PFSK-1 (cell line): ENCODE measurements around the gene KLK14.

Experiments used
- FOXP2 ChIP-seq: optimal IDR thresholded peaks from 2 replicates; pipeline ENCODE3; 2011; ENCODE audit warnings: borderline replicate concordance, control low read depth, inconsistent platforms; ENCODE audit not compliant: insufficient read depth; ENCODE audit errors: extremely low read length, extremely low read depth
- POLR2AphosphoS5 ChIP-seq: IDR thresholded peaks from 2 replicates; pipeline ENCODE4 v1.6.1; 2012; ENCODE audit warnings: low read depth, mild to moderate bottlenecking, control low read depth, low read length, moderate library complexity
- REST ChIP-seq, 2 experiments: IDR thresholded peaks; 2 replicates each; pipeline versions ENCODE4 v1.6.1 to v1.8.0; 2011 to 2012; ENCODE audit warnings: low read depth in 2 of 2, low read length in 2 of 2, control low read depth in 1 of 2, inconsistent platforms in 1 of 2, mild to moderate bottlenecking in 1 of 2, moderate library complexity in 1 of 2; ENCODE audit not compliant: insufficient read depth in 1 of 2
- SIN3A ChIP-seq: IDR thresholded peaks from 2 replicates; pipeline ENCODE4 v1.6.1; 2012; ENCODE audit warnings: mild to moderate bottlenecking, low read length, moderate library complexity, borderline replicate concordance; ENCODE audit not compliant: insufficient read depth
- TAF1 ChIP-seq: IDR thresholded peaks from 2 replicates; pipeline ENCODE4 v1.6.1; 2012; ENCODE audit warnings: low read length, control low read depth, borderline replicate concordance; ENCODE audit not compliant: insufficient read depth

Gene KLK14

GRCh38 chr19:51123802-51124201, 41.1 kb upstream of the KLK14 start:
- TF ChIP-seq TAF1, result no peak
- TF ChIP-seq FOXP2, result no peak
- TF ChIP-seq POLR2AphosphoS5, result no peak
- no peak for TF ChIP-seq REST (IDR thresholded peaks at IDR 0.05; ENCODE audit: insufficient read depth in 1 of 2, low read depth in 2 of 2, low read length in 2 of 2)
- no peak for TF ChIP-seq SIN3A

- TF ChIP-seq SIN3A, result no peak
- no peak for TF ChIP-seq TAF1
- no peak for TF ChIP-seq FOXP2
- TF ChIP-seq REST (IDR thresholded peaks at IDR 0.05; ENCODE audit: insufficient read depth in 1 of 2, low read depth in 2 of 2, low read length in 2 of 2), result no peak
- TF ChIP-seq POLR2AphosphoS5, result no peak
These were observed 40.7 kb upstream of the KLK14 start for GRCh38 chr19:51123381-51123800.

GRCh38 chr19:51122112-51122981, 39.7 kb upstream of the KLK14 start:
- TF ChIP-seq POLR2AphosphoS5 (no peak), REST (IDR thresholded peaks at IDR 0.05; ENCODE audit: insufficient read depth in 1 of 2, low read depth in 2 of 2, low read length in 2 of 2) (no peak), TAF1 (no peak), FOXP2 (no peak), SIN3A (no peak)

GRCh38 chr19:51121257-51121656, 38.6 kb upstream of the KLK14 start:
- no peak for TF ChIP-seq TAF1
- no peak for TF ChIP-seq FOXP2
- no peak for TF ChIP-seq POLR2AphosphoS5
- TF ChIP-seq REST (IDR thresholded peaks at IDR 0.05; ENCODE audit: insufficient read depth in 1 of 2, low read depth in 2 of 2, low read length in 2 of 2), result no peak
- no peak for TF ChIP-seq SIN3A
